ENCODE results near the gene MAP2K1.

DNA sequence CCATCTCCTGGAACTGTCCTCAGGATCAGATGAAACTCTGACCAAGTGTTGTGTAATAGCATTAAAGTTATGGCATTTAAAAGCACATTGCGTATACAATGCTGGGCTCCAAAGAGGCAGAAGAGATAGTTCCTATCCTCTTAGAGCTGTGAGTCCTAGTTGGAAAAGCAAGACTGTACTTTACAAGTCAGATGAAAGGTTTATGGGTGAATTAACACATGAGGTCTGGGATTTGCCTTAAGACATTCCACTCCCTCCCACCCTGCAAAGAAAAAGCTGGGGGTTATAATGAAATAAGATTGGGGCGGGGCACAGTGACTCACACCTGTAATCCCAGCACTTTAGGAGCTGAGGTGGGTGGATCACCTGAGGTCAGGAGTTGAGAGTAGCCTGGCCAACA lies 75.2 kb downstream of the MAP2K1 start:
- TF ChIP-seq YY1 (IDR thresholded peaks at IDR 0.05; ENCODE audit: insufficient read depth, insufficient read length) (no peak), ZNF274 (IDR thresholded peaks at IDR 0.05; ENCODE audit: low read depth, low read length) (no peak), SUZ12 (IDR thresholded peaks at IDR 0.05; ENCODE audit: extremely low read depth, insufficient read depth, insufficient read length) (no peak)

Measured in NT2/D1 (cell line).